Immature natural killer cell (primary cell): ENCODE results near the gene GPS2. TPM values are rescaled to one million over a fixed set of nuclear protein-coding genes. Genes with fewer than 3 reads are reported as not detected.

Experiments
- DNase-seq, 3 donors: peaks; one replicate each; pipeline ENCODE4 v3.0.0; 2022; ENCODE audit warnings: mixed read lengths in 1 of 3
- H3K27ac Mint-ChIP-seq, 6 donors: one replicate each; pipeline ENCODE4 v1.8.0; 2020; ENCODE audit warnings: mixed read lengths in 6 of 6, mild to moderate bottlenecking in 5 of 6, inconsistent platforms in 4 of 6, moderate library complexity in 3 of 6
- H3K27me3 Mint-ChIP-seq, 3 donors: one replicate each; pipeline ENCODE4 v1.8.0; 2020 to 2021; ENCODE audit warnings: low read depth in 3 of 3, mild to moderate bottlenecking in 3 of 3, mixed read lengths in 3 of 3, moderate library complexity in 3 of 3, inconsistent platforms in 1 of 3
- H3K36me3 Mint-ChIP-seq, 3 donors: one replicate each; pipeline ENCODE4 v1.8.0; 2020; ENCODE audit warnings: mixed read lengths in 3 of 3, inconsistent platforms in 2 of 3, mild to moderate bottlenecking in 2 of 3
- H3K4me1 Mint-ChIP-seq, 2 donors: one replicate each; pipeline ENCODE4 v1.8.0; 2020; ENCODE audit warnings: inconsistent platforms in 2 of 2, mild to moderate bottlenecking in 2 of 2, mixed read lengths in 2 of 2, moderate library complexity in 1 of 2
- H3K4me3 Mint-ChIP-seq, 5 donors: one replicate each; pipeline ENCODE4 v1.8.0; 2020; ENCODE audit warnings: mild to moderate bottlenecking in 5 of 5, mixed read lengths in 5 of 5, inconsistent platforms in 3 of 5, moderate library complexity in 3 of 5
- H3K9me3 Mint-ChIP-seq, 6 donors: one replicate each; pipeline ENCODE4 v1.8.0; 2020; ENCODE audit warnings: mild to moderate bottlenecking in 6 of 6, mixed read lengths in 6 of 6, inconsistent platforms in 4 of 6, moderate library complexity in 3 of 6
- polyA plus RNA-seq, 3 donors: library from polyadenylated mRNA; unstranded; fragments of 300-500 nt; fragmentation: Illumina TruSeq; gene quantifications; one replicate each; pipeline ENCODE4 v1.2.3, GENCODE V29; 2021

The GPS2 gene
- 100 to 1,000 TPM; 100 to 129 (median 123) TPM for polyA plus RNA-seq

- Mint-ChIP-seq H3K36me3 (peaks cover 15 to 34% (median 18%) of the 10 kb centered on the region in 3 donors), H3K4me1 (peaks cover 50 to 59% of the 10 kb centered on the region in 2 donors), H3K27me3 (peaks cover 16 to 20% (median 19%) of the 10 kb centered on the region in 3 donors), H3K9me3 (no peaks in the 10 kb centered on the region), H3K27ac (peak within 1 kb of the TSS; percentile 89 to 96 (median 94)), H3K4me3 (peak within 1 kb of the TSS; percentile 87 to 92 (median 89))
- DNase-seq = peak; percentile 92 to 93 (median 93)
These were observed at the start of gene GPS2 for GRCh38 chr17:7314719-7315569. Gene GPS2, minus strand, starts transcription at chr17:7315360. Its CDS starts 308 bp downstream, at chr17:7315052.

DNA sequence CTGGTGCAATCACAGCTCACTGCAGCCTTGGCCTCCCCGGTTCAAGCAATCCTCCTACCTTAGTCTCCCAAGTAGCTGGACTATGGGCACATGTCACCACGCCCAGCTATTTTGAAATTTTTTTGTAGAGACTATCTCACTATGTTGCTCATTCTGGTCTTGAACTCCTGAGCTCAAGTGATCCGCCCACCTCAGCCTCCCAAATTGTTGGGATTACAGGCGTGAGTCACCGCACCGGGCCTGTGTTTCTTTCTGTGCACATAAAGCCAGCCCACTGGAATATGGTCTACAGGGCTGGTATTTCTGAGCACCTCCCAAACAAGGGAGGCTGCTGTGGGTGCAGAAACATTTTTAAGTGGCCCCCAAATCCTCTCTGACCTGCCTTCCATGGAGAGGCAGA is 48.2 kb upstream of the GPS2 start:
- Mint-ChIP-seq H3K27ac (no peak overlapping the region), H3K9me3 (no peaks in the 10 kb centered on the region), H3K4me1 (no peaks in the 10 kb centered on the region), H3K36me3 (no peaks in the 10 kb centered on the region), H3K4me3 (no peak overlapping the region), H3K27me3 (peaks cover 0 to 4% (median 0%) of the 10 kb centered on the region in 3 donors)
- no peak for DNase-seq

- Mint-ChIP-seq H3K27me3 (peaks cover 0 to 2% (median 2%) of the 10 kb centered on the region in 3 donors), H3K9me3 (no peaks in the 10 kb centered on the region), H3K4me3 (no peak overlapping the region), H3K36me3 (no peaks in the 10 kb centered on the region), H3K4me1 (no peaks in the 10 kb centered on the region), H3K27ac (peak overlapping the region in 1 of 6 donors; percentile 26)
- no peak for DNase-seq
These were observed 46.7 kb upstream of the GPS2 start for GRCh38 chr17:7361906-7362305.

DNA sequence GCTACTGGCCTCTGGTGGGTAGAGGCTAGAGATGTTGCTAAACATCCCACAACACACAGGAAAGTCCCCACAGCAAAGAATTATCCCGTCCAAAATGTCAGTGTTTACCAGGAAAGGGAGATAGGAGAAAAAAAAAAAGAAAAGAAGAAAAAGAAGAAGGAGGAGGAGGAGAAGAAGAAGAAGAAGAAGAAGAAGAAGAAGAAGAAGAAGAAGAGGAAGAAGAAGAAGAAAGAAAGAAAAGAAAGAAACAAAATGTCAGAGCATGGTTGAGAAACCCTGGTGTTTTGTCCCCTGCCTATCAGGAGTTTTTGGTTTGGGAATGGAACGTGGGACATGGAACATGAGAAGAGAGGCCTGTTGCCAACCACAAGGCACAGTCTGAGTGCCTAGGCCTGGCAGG is 42.2 kb upstream of the GPS2 start:
- H3K27ac Mint-ChIP-seq = no peak overlapping the region
- no peaks in the 10 kb centered on the region for H3K36me3 Mint-ChIP-seq
- no peak overlapping the region for H3K4me3 Mint-ChIP-seq
- peaks cover 2 to 4% (median 3%) of the 10 kb centered on the region in 3 donors for H3K27me3 Mint-ChIP-seq
- peaks cover 23 to 29% of the 10 kb centered on the region in 2 donors for H3K4me1 Mint-ChIP-seq
- DNase-seq = no peak
- H3K9me3 Mint-ChIP-seq = no peaks in the 10 kb centered on the region

- H3K4me3 Mint-ChIP-seq = no peak overlapping the region
- H3K36me3 Mint-ChIP-seq = no peaks in the 10 kb centered on the region
- no peaks in the 10 kb centered on the region for H3K9me3 Mint-ChIP-seq
- DNase-seq = no peak
- H3K27me3 Mint-ChIP-seq = peaks cover 2 to 8% (median 5%) of the 10 kb centered on the region in 3 donors
- no peak overlapping the region for H3K27ac Mint-ChIP-seq
- H3K4me1 Mint-ChIP-seq = peaks cover 25 to 32% of the 10 kb centered on the region in 2 donors
These were observed 41.6 kb upstream of the GPS2 start for GRCh38 chr17:7356756-7357155.

DNA sequence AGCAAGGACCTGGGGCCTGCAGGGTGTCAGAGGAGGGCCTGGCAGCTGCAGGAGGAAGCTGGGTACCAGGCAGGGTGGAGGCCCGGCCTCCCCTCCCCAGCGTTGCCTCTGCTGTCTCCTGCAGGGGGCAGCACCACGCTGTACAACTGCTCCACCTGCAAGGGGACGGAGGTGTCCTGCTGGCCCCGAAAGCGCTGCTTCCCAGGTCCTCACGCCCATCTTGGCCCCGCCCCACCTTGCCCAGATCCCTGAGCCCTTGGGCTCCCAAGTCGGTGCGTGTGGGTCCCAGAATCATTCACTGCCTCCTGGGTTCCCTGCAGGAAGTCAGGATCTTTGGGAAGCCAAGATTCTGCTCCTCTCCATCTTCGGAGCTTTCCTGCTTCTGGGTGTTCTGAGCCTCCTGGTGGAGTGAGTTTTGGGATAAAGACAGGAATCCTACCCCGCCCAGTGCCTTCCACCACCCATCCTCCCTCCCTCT is 41.0 kb upstream of the GPS2 start:
- no peaks in the 10 kb centered on the region for H3K9me3 Mint-ChIP-seq
- DNase-seq = peak; percentile 78 to 80 (median 80)
- peaks cover 5 to 11% (median 5%) of the 10 kb centered on the region in 3 donors for H3K27me3 Mint-ChIP-seq
- no peaks in the 10 kb centered on the region for H3K36me3 Mint-ChIP-seq
- H3K27ac Mint-ChIP-seq = no peak overlapping the region
- H3K4me1 Mint-ChIP-seq = peaks cover 25 to 35% of the 10 kb centered on the region in 2 donors
- H3K4me3 Mint-ChIP-seq = peak overlapping the region in 1 of 5 donors; percentile 9

DNA sequence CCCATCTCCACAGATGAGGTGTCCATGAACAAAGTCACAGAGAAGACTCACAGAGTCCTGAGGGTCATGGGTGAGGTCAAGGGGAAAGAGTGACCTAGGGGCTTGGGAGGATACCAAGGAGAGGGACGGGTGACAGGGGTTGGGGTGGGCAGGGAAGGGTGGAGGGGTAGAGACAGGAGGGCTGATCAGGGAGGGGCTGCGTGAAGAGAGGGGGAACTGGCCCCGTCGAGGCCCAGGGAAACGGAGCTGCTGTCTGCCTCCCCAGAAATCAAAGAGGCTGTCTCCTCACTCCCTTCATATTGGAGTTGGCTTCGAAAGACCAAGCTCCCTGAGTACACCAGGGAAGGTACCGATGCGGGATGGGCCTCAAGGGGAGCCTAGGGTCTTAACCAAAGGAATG is 40.4 kb upstream of the GPS2 start:
- no peaks in the 10 kb centered on the region for H3K36me3 Mint-ChIP-seq
- peaks cover 5 to 12% (median 5%) of the 10 kb centered on the region in 3 donors for H3K27me3 Mint-ChIP-seq
- H3K4me1 Mint-ChIP-seq = peaks cover 25 to 35% of the 10 kb centered on the region in 2 donors
- peak overlapping the region in 1 of 6 donors; percentile 34 for H3K27ac Mint-ChIP-seq
- H3K9me3 Mint-ChIP-seq = no peaks in the 10 kb centered on the region
- peak in 1 of 3 donors; percentile 10 for DNase-seq
- no peak overlapping the region for H3K4me3 Mint-ChIP-seq

- DNase-seq = no peak
- Mint-ChIP-seq H3K36me3 (no peaks in the 10 kb centered on the region), H3K9me3 (no peaks in the 10 kb centered on the region), H3K27ac (peak within 1 kb of the TSS in 5 of 6 donors; percentile 32 to 87 (median 66)), H3K4me1 (peaks cover 25 to 35% of the 10 kb centered on the region in 2 donors), H3K27me3 (peaks cover 5 to 12% (median 5%) of the 10 kb centered on the region in 3 donors), H3K4me3 (peak within 1 kb of the TSS in 4 of 5 donors; percentile 9 to 84 (median 42))
These were observed 39.9 kb upstream of the GPS2 start, which contains the start of gene TMEM95 for GRCh38 chr17:7355053-7355452. Gene TMEM95, plus strand, starts transcription at chr17:7355156. Its CDS starts 49 bp downstream, at chr17:7355205.

GRCh38 chr17:7354262-7354843 is 39.2 kb upstream of the GPS2 start:
- H3K9me3 Mint-ChIP-seq = no peaks in the 10 kb centered on the region
- H3K27ac Mint-ChIP-seq = peak overlapping the region in 5 of 6 donors; percentile 32 to 87 (median 66)
- peaks cover 5 to 14% (median 8%) of the 10 kb centered on the region in 3 donors for H3K27me3 Mint-ChIP-seq
- H3K36me3 Mint-ChIP-seq = no peaks in the 10 kb centered on the region
- H3K4me1 Mint-ChIP-seq = peaks cover 32 to 41% of the 10 kb centered on the region in 2 donors
- no peak for DNase-seq
- peak overlapping the region in 2 of 5 donors; percentile 42 to 43 for H3K4me3 Mint-ChIP-seq

- Mint-ChIP-seq H3K4me3 (peak overlapping the region; percentile 84 to 96 (median 93)), H3K36me3 (peaks cover 0 to 2% (median 0%) of the 10 kb centered on the region in 3 donors), H3K9me3 (no peaks in the 10 kb centered on the region), H3K27ac (peak overlapping the region; percentile 91 to 97 (median 94)), H3K4me1 (peaks cover 39 to 47% of the 10 kb centered on the region in 2 donors), H3K27me3 (peaks cover 5 to 16% (median 8%) of the 10 kb centered on the region in 3 donors)
- no peak for DNase-seq
These were observed 37.9 kb upstream of the GPS2 start for GRCh38 chr17:7352910-7353635.

DNA sequence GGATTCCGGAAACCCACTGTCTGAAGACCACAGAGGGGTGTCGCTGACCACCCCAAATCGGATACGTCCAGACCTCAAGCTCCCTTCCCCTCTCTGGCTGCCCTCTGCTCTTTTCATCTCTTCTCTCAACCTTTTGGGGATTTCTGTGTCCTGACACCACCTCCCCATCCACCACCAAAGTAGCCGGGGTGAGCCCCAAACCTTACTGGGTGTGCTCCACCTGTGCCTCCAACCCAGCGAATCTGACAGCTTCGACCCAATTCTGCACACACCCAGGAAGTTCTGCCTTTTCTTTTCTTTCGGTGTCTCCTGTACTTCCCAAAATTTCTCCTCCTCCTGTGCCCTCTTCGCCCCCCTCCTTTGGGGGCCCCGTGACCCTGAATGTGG is 37.3 kb upstream of the GPS2 start:
- Mint-ChIP-seq H3K4me1 (peaks cover 39 to 47% of the 10 kb centered on the region in 2 donors), H3K27me3 (peaks cover 5 to 16% (median 8%) of the 10 kb centered on the region in 3 donors), H3K4me3 (peak overlapping the region; percentile 84 to 96 (median 93)), H3K27ac (peak overlapping the region; percentile 91 to 97 (median 94)), H3K36me3 (peaks cover 0 to 2% (median 0%) of the 10 kb centered on the region in 3 donors), H3K9me3 (no peaks in the 10 kb centered on the region)
- DNase-seq = peak in 1 of 3 donors; percentile 67

DNA sequence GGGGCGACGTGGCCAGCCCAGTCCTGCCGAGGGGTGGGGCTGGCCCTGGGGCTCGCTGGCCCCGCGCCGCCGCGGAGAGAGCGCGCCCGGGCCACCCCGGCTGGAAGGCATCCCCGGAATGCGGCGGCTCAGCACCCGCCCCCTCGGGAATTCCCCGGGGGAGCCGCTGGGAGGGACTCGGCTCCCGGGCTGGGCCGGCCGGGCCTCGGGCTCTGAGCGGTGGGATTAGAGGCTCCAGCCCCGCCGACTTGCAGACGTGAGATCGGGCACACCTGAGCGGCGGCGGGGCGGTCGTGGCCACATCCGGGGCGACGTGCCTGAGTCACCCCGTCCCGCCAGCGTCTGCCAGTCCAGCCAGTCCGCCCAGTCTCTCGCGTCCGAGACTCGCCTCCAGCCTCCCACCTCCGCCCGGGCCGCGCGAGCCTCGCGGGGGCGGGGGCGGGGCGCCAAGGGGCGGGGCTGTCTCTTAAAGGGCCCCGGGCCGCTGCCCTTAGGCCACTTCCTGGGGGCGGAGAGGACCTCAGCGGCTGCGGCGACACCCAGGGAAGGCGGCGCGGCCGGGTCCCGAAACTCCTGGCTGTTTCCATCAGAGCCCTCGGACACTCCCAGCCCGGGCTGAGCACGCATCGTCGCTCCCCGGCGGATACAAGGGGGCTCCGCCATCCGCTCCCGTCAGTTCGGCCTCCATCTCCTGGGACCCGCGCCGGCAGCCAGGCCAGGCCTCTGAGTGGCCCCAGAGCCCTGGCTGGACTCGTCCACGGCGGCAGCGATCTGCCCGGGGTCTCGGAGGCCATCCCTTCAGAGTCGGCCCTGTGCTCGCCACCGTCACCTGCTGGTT is 36.7 kb upstream of the GPS2 start, which contains the start of gene KCTD11:
TSS of gene KCTD11 (plus strand) at position 498 of the 838 bp plus-strand sequence.
- H3K27me3 Mint-ChIP-seq = peaks cover 5 to 16% (median 6%) of the 10 kb centered on the region in 3 donors
- peak within 1 kb of the TSS; percentile 91 to 97 (median 94) for H3K27ac Mint-ChIP-seq
- peaks cover 0 to 7% (median 0%) of the 10 kb centered on the region in 3 donors for H3K36me3 Mint-ChIP-seq
- no peaks in the 10 kb centered on the region for H3K9me3 Mint-ChIP-seq
- peak within 1 kb of the TSS; percentile 84 to 96 (median 93) for H3K4me3 Mint-ChIP-seq
- peaks cover 39 to 47% of the 10 kb centered on the region in 2 donors for H3K4me1 Mint-ChIP-seq
- peak; percentile 85 to 88 (median 87) for DNase-seq
